HG03521 (cell line): ENCODE measurements around the gene TEKT3.

Source experiments
- ATAC-seq: cut with Tn5 transposase; IDR thresholded peaks from one replicate; pipeline ENCODE4 v1.9.1; 2021; ENCODE audit warnings: mild to moderate bottlenecking, moderate library complexity; ENCODE audit not compliant: unreplicated experiment

Gene TEKT3

DNA sequence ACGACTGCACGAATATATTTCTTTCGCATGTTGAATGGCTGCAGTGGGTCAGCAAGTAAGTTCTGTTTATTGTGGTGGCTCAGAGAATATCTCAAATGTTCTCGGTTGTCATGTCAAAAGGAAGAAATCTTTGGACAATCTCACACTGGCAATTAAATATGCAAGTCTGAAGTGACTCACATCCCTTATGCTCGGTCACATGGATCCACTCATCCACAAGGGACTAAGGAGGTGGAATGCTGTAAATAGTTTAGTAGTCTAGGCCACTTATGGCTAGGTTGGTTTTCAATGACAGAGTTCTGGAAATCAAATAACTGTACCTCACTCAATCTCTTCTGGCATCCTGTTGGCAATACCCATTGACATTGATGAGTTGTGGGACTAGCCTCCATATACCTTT lies 43.2 kb downstream of the TEKT3 start:
- no peak for ATAC-seq

DNA sequence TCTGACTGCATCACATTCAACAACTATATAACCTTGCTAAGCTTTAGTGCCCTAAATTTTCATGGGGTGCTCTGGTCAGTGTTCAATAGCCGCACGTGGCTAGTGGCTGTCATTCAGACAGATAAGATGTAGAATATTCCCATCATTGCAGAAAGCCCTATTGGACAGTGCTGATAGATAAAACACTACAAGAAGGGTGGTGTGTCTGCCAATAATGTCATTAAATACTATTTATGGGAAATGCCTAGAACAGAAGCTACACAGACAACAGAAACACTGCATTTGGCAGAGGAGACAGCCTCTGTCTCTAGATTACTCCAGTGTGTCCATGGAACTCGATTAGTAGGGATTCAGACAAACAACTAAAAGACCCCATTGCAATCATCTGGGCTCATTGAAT lies 47.8 kb downstream of the TEKT3 start:
- no peak for ATAC-seq

DNA sequence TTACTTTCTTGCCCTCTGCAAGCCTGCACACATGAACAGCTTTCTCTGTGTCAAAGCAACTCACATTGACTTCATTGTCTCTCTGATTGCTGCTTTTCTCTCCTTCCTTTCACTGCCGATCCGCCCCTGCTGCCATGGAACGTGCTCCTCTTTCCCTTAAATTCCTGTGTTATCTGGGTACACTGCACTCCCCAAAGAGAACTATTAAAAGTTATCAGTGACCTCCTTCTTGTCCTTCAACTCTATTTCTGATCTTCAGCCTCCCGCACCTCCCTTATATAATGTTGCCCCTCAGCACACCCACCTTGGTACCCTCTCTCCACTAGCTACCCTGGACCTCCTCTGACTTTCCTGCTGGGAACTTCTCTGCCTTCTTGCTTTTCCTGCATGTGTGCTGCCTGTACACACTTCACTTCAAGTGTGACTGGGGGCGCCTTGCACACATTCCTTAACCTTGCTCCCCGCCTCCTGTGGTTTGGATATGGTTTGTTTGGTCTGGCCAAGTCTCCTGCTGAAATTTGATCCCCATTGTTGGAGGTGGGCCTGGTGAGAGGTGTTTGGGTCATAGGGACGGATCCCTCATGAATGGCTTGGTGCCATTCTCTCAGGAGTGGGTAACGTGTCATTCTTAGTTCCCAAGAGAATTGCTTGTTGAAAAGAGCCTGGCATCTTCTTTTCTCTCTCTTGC lies 49.6 kb downstream of the TEKT3 start:
- ATAC-seq = no peak

DNA sequence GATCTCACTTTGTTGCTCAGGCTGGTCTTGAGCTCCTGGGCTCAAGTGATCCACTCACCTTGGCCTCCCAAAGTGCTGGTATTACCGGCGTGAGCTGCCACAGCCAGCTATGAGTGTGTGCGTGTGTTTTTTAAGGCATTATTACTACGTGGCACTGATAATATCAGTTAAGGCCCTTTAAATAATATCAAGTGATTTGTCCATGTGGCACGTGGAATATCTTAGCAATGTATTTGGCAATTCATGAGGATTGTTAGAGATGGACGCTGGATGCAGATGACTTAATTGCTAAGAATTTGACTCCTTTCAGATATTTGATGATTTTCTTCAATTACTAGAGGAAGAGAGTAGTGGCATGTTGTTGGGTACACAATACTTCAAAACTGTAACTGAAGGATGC lies 50.8 kb downstream of the TEKT3 start:
- ATAC-seq = no peak

DNA sequence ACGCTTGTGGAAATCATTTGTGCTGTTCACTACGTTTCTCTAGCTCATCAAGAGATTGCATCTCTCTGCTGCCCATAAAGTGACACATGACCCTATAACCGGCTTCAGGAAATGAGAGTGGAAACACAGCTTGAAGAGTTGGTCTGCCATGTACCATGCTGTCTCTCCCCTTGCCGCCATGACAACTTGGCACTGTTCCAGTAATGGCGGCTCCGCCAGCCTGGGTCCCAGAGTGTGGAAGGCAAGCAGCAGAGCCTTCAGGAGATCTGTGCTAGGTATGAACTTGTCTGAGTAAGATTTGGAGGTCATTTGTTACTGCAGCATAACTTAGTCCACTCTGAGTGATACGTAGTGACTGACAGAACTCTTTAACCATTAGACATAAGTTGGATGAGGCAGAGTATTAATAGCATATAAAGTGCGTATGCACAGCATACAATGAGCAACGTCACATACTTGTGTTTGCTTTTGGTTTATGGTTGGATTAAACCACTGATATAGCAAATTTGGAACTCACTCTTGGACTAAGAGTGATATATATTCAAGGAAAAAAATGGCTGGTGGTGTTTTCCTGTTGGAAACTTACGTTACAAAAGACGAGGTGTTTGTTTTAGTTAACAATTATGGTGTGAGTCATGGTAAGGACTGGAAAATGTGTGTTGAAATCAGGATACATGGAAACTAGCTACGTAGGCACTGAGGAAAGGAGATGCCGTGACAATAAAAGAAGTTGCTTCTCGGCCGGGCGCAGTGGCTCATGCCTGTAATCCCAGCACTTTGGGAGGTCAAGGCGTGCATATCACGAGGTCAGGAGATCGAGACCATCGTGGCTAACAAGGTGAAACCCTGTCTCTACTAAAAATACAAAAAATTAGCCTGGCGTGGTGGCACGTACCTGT lies 51.9 kb downstream of the TEKT3 start:
- ATAC-seq = no peak

DNA sequence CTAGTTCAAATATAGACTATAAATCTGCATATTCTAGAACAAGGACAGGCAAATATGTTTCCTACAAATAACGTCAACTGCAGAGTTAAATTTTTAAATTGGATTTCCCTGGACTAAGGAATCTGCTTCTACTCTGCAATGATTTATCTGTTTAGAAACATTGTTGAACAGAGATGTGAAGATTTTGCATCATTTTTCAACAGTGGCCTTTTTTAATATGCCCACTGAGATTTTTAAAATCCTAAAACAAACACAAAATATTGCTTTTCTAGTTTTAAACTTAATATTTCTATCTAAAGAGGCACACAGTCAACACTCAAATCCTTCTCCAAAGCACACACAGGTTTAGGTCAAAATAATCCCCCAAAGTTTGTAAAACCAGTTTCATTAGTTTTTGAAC lies 52.5 kb downstream of the TEKT3 start:
- no peak for ATAC-seq

DNA sequence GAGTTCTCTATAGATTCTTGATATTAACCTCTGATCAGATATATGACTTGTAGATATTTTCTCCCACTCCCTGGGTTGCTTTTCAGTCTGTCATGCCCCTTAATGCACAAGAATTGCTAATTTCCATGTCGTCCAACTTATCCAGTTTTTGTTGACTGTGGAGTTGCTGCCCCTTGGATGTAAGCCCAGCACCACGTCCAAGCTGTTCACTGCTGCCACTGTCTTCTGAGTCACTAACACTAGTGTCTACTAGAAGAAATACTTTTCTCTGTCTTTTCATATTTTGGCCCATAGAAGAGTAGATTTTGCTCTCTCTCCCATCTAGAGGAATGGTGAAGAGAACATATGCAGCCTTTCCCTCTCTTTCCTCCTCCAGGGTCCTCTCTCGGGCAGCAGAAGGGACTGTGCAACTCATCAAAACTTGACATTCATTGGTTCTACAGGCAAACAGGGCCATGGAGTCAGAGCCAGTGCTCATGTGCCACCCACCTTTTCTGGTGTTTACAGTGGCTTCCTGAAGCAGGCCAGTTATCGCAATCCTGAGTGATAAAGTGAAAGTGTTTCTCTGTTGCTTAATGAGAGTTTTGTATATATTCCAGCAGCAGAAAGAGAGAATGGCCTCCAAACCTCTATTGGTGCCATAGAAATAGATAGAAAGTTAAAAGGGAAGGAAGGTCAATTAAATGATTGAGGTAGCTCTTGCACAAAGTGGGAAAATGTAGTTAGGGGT lies 53.7 kb downstream of the TEKT3 start:
- ATAC-seq = no peak

DNA sequence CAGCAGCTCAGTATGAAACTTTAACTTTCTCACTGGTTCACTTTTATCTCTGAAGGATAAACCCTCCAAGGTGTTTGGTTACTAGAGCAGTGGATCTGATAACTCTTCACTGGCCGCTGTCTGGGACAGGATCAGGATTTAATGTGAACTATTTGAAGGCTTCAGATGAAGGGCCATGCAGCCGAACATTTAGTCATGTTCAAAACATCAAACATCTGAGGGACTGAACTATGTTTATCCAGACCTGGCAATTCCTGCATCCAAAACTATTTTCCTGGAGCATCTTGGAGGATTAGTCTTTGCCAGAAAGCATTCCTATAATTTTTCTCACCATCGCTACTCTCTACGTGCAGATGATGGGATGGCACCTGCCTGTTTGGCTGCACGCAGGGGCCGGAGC lies 55.9 kb downstream of the TEKT3 start:
- no peak for ATAC-seq

DNA sequence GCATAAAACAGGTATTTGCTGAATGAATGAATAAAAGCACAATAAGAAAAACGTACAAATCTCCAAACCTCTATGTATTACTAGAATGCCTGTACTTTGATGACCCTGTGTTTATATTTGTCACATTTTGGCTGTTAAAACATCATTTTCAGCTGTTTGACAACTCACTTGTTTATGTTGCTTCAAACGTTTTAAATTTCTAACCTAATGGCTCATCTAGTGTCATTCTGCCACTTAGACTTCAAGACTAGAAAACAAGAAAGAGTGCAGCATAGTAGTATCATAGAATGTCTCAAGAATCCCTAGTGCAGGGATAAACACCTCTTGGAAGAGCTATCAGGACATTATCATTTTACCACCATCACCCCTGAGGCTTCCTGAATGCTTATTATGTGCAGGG lies 56.9 kb downstream of the TEKT3 start:
- ATAC-seq = no peak

DNA sequence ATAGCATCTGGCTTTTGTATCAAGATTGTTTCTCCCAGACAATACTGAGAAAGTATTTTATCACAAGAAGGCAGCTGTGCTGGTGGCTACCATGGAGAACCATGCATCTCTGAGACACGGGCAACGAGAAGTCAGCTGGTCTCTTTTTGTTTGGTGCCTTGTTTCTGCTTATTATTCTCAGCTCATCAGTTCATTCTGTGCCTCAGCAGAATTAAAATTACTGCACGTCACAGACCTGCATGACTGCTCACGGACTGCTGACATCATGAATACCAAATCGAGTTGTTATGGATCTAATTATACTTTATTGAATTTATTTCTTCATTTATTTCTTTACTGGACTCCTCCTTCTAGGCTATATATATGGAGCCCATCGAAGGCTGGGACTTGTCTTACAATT lies 57.3 kb downstream of the TEKT3 start:
- ATAC-seq = no peak

DNA sequence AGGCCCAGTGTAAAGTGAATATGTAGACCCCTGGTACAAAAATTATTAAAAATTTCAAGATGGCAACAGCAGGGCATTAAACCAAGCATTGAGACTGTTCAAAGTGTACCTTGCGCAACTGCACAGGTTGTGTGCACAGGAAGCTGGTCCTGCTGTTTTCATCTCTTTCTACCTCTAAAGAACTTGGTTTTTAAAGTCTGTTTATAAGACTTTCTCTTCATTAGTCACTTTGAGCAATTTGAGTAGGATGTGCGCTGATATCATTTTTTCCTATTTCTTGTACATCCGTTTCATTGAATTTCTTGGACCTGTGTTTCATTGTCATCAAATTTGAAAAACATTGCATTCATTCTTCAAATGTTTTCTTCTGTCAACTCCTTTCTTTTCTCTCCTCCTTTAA lies 59.5 kb downstream of the TEKT3 start:
- no peak for ATAC-seq

DNA sequence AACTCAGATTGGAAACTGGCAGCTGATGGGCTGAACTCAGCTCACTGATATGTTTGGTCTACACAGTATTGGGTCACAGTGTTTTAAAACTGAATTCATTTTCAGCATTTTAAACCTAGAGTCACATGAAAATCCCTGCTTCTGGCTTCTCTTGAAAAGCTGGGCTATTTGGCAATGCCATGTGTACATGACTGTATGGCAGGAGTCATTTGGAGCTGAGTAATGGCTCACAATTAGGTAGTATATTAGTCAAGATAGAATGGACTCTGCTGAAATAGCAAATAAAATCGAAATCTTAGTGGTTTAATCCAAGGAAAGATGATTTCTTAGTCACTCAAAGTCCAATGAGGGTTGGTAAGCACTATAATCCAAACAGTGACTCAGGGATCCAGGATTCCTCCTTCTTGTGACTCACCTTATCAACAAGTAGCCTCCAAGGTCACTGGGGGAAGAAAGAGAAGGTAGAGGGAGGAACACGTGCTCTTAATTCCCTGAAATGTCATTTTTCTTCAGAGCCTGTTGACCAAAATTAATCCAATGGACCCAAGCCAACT lies 62.4 kb downstream of the TEKT3 start:
- ATAC-seq = no peak

DNA sequence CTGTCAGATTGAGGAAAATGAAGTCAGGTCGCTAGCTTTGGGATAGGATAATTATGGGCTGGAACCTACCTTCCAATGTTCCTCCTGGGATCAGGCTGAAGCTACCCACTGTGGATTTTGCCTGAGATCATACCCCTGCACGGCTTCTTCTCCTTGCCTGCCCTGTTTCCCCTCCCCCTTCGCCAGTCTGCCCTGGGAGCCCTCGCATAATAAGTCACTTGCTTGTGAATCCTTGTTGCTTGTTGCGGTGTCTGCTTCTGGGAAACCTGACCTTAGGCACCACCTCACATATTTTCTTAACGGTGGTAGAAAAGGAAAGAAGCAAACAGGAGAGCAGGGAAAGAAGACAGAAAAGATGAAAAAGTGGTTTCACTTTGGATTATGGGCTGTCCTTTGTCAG lies 63.0 kb downstream of the TEKT3 start:
- ATAC-seq = no peak

DNA sequence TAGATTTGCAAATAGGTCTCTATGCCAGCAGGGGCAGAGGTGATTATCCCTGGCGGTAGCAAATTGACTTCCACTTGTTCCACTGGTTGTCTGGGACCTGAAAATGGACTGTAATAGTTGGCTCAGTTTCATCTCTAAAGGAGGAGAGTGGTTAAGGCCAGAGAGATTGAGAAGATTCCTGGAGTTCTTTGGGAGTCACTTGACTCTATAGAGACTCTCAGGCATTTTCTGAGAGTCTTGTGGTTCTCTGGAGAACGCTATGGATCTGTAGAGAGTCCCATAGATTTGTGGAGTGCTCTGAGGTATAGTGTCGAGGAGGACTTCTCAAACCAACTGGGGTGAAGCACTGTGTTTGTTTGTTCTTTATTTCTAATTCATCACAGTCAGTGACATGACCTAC lies 67.4 kb downstream of the TEKT3 start:
- no peak for ATAC-seq

DNA sequence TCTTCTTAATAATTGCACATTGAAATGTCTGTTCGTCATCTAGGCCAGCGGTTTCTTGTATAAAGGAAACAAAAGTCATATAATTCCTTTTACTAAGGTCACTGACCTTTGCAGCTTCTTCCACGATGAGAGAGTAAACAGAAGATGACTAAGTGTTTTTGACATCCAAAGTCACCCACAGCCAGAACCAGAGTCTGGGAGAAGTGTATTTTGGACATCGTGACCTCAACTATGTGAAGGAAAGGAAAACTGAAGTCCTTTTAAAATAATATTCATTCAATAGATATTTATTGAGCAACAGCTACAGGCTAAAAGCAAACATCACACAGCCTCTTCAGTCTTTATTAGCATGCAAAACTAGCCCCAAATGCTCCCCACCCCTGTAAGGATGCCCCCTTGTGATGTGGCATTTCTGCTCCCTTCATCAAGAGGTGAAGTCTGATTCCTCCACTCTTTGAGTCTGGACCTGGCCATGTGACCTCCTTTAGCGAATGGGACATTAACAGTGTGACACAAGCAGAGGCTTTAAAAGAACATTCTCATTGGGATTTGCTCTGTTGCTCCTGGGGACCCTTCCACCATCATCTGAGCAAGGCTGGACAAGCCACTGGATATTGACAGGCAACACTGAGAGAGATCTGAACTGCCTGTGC lies 68.1 kb downstream of the TEKT3 start:
- ATAC-seq = no peak

DNA sequence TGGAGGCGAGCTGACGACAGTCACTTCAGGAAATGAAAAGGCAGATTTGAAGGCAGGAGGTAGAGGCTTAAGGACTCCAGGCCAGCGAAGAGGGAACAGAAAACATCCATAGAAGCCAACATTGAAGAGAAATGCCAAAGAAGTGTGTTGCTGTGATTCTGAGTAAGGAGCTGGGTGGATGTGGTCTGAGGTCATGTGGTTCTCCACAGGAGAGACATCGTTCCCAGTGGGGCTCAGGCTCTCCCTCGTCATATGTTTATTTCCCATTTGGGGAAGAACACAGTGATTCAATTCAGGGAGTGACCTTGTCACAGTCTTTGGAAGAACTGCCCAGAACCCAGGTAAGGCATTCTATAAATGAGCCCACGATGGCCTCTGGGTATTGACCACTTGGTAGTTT lies 69.7 kb downstream of the TEKT3 start:
- ATAC-seq = no peak

DNA sequence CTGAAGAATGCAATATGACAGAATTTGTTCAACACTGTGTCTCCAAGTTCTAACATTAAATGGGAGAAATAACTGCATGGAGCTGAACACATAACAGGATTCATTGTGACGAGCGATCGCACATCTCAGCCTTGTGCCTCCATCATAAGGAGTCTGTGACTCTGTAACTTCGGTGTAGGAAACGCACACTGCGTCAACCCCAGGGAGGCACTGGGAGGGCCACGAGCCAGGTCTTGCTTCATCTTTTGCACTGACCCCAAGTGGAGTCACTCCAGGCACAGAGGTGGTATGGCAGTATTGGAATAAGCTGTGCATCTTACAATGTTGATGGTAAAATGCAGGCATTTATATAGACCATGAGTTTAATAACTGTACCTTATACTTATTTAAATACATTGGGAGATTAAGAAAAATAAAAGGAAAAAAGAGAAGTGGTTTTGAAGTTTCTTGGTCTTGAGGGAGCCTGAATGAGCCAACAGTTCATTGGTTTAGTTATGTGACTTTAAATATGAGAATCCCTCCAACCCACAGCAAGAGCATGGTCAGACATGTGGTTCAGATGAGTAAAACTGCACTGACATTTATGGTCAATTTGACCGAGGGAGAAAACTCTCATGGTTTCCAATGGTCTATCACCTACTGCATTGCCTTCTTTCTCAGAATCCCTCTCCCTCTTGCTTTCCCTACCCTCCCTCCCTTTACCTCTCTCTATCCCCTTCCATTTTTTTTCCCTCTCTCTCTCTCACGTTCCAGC lies 70.6 kb downstream of the TEKT3 start:
- ATAC-seq = no peak

DNA sequence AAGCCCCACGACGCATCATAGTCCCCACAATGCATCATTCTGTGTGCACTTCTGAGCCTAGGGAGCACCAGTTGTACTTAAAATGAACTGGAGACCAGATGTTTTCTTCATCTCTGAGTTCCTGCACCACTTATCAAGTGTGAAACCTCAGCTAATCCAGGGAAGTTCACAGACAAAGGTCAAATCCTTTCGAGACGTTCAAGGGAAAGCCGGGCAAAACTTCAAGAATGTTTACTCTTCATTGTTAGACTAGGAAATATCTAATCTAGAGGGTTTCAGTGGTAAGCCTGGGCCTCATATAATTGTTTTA lies 71.7 kb downstream of the TEKT3 start:
- no peak for ATAC-seq

DNA sequence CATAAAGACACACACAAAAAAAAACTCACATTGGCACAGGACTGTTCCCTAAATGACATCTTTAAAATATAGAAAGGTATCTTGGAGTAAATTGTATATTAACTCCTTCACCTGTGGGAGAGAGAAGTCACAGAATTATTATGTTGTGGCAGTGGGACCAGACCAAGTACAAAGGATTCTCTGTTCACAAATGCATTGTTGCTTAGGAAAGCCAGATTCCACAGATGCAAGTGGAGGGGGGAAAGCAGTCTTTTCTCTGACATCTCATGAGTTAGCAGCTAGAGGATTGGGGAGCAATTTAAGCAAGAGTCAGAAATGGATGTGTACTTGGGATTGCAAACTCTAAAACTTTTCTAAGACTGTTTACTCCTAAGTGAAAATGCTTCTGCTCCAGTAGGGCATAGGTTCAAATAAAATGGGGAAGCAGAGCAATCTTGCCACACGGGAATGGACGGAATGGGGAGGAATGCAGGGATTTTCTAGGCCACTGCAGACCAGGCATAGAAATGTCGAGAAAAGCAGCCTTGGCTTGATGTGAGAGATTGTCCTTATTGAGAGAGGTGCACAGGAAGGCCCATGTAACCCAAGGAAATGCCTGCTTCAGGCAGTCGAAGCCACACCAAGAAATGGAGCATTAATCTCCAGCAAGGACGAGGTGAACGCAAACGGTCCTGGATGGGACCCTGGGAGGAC lies 72.2 kb downstream of the TEKT3 start:
- no peak for ATAC-seq

DNA sequence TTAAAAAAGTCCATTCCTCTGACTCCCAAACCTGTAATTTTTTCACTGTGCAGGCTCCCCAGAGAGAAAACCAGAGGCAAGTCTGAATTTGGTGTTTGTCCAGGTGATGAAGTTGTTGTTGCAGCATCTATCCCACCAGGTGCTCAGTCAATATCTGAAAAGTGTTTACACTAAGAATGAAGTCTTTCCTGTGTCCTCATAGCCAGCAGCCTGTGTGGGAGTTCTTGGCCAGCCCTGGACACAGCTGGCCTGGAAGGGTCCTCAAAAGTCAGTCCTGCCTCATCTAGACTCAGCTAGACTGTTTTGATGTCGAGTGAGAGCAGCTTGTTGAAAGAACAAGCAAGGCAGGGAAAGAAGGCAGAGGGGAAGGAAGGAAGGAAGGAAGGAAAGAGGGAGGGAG lies 72.9 kb downstream of the TEKT3 start:
- ATAC-seq = no peak
